ENCODE data around the gene PPT2. TPM values are rescaled to one million over a fixed set of nuclear protein-coding genes. Genes with fewer than 3 reads are reported as not detected.

Gene PPT2
- total and polyA plus RNA-seq, 2 of the 13 experiments (the other 11 are each of a cell fraction or from before 2014, with no cell fraction given): 39.2 to 61.8 TPM

DNA sequence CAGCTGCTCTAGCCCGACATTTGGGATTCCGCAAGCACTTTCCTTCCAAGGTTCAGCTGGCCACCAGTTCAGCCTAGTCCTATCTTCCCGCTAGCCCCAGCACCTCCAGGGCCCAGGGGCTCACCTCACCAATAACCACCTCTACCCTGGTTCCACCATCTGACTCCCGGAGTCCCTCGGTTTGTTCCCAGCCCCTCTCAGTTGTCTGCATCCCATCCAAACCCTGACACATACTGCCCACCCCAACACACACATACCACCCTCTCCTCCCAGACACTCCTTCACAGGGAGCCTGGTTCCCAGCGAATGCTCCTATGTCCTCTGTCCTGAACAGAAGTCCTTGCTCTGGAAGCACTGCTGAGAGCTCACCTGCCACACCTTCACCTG is 45.2 kb upstream of the PPT2 start:
- in situ Hi-C loops (cut with HindIII; ENCODE audit: extremely low pct_ligation_motif_present, low pct_unique_long_range_greater_than_20kb) (no loop called here), intact Hi-C loops (cut with micrococcal nuclease; ENCODE audit: unreplicated experiment) (no loop called here)
- H3K4me1 ChIP-seq (ENCODE audit: insufficient read depth, low read length): peaks cover 10% of the 10 kb centered on the region
- H3K79me2 ChIP-seq (ENCODE audit: insufficient read depth, low read length): no peaks in the 10 kb centered on the region
- FAIRE-seq (no peak), ATAC-seq (peak; percentile 4), DNase-seq (ENCODE audit: low spot score) (no peak)
- no TSS peak for BruUV-seq (replicated peaks)
- no peak overlapping the region for H3K4me3 ChIP-seq (replicated peaks in 1 of 3; ENCODE audit: insufficient read depth in 1 of 3, low read depth in 2 of 3, low read length in 3 of 3)
- no peaks in the 10 kb centered on the region for H3K36me3 ChIP-seq (replicated peaks in 1 of 2; ENCODE audit: control insufficient read depth in 1 of 2, insufficient read depth in 2 of 2, low read length in 2 of 2)
- no peaks in the 10 kb centered on the region for H4K20me1 ChIP-seq (ENCODE audit: insufficient read depth, low read length)
- no peak overlapping the region for H3K27ac ChIP-seq (ENCODE audit: extremely low read length, insufficient read depth, low read length)
- TF ChIP-seq ZNF460 (CRISPR knock-in tag; IDR thresholded peaks at IDR 0.05; ENCODE audit: borderline replicate concordance): no peak
- TF ChIP-seq ZNF776 (CRISPR knock-in tag; IDR thresholded peaks at IDR 0.05): no peak
- no peak overlapping the region for H2AFZ ChIP-seq (ENCODE audit: low read length)
- no peak overlapping the region for H3K9ac ChIP-seq (ENCODE audit: insufficient read depth, low read depth, low read length)
- ChIA-PET CTCF (ENCODE audit: low intra/inter-chr PET ratio, low total read pairs) (no interaction called here), POLR2A (no interaction called here)
- peaks cover 0 to 19% of the 10 kb centered on the region in 2 experiments; a peak in 4 of 5 replicates for H3K27me3 ChIP-seq (ENCODE audit: control insufficient read depth in 1 of 2, insufficient read depth in 2 of 2, low read length in 2 of 2)
- no peak overlapping the region for H3K4me2 ChIP-seq (ENCODE audit: low read depth, low read length)
- 49% methylated on average over 6 of the region's 6 CpGs for WGBS (ENCODE audit: low lambda C conversion rate)
- no peaks in the 10 kb centered on the region for H3K9me3 ChIP-seq (ENCODE audit: low read length)

DNA sequence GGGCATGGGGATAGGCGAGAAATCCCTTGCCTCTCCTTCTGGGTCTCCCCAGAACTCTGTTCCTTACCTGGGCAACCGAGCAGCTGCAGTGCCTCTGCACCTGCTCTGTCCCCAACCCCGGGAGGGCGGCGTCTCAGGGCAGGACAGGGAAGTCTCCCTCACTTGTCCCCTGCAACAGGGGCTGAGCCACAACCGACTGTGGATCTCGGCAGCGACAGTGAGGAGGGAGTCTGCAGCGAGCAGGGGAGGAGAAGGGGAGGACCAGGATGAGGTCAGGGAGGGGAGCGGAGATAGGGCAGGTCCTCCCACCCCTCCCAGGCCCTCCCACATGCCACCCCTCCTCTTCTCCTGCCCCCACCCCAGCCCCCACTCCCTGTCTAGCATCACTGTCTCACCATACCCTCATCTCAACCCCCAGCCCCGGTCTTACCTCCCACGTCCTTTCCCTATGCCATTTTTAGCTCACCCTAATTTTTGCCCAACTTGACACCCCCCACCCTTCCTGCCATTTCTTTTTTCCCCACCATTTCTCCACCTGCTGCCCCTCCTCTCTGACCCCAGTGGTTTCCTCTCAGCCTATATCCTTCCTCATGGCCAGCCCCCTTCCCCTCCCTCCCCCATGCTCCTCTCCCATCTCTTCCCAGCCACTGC is 44.7 kb upstream of the PPT2 start, which contains the start of gene TNXB:
Gene TNXB, minus strand, starts transcription at position 225 of the 651 bp plus-strand sequence. CDS start 11,140 bp downstream, outside the sequence.
- H3K9ac ChIP-seq (ENCODE audit: insufficient read depth, low read depth, low read length): no peak within 1 kb of the TSS
- 29% methylated on average over 12 of the region's 12 CpGs for WGBS (ENCODE audit: low lambda C conversion rate)
- no peak within 1 kb of the TSS for H3K4me2 ChIP-seq (ENCODE audit: low read depth, low read length)
- no peaks in the 10 kb centered on the region for H3K9me3 ChIP-seq (ENCODE audit: low read length)
- H4K20me1 ChIP-seq (ENCODE audit: insufficient read depth, low read length): no peaks in the 10 kb centered on the region
- H3K27me3 ChIP-seq (ENCODE audit: control insufficient read depth in 1 of 2, insufficient read depth in 2 of 2, low read length in 2 of 2): peaks cover 0 to 19% of the 10 kb centered on the region in 2 experiments; a peak in 4 of 5 replicates
- in situ Hi-C loops (cut with HindIII; ENCODE audit: extremely low pct_ligation_motif_present, low pct_unique_long_range_greater_than_20kb) (no loop called here), intact Hi-C loops (cut with micrococcal nuclease; ENCODE audit: unreplicated experiment) (no loop called here)
- H2AFZ ChIP-seq (ENCODE audit: low read length): no peak within 1 kb of the TSS
- no peak within 1 kb of the TSS for H3K27ac ChIP-seq (ENCODE audit: extremely low read length, insufficient read depth, low read length)
- H3K36me3 ChIP-seq (replicated peaks in 1 of 2; ENCODE audit: control insufficient read depth in 1 of 2, insufficient read depth in 2 of 2, low read length in 2 of 2): no peaks in the 10 kb centered on the region
- POLR2A ChIA-PET: interaction anchor here (1.2 kb wide), 1 partner anchor 19 kb away, joined by 3 read pairs; the partner anchor contains the start of gene ATF6B
- DNase-seq (ENCODE audit: low spot score): no peak
- no peaks in the 10 kb centered on the region for H3K79me2 ChIP-seq (ENCODE audit: insufficient read depth, low read length)
- peak; percentile 5; the same call in 2 of the 3 replicates for ATAC-seq
- no peak for TF ChIP-seq ZNF121 (CRISPR knock-in tag; IDR thresholded peaks at IDR 0.05)
- TF ChIP-seq POLR2G (IDR thresholded peaks at IDR 0.05; ENCODE audit: low read depth, low read length): 0 out of 2 replicates have a peak, but pooled peaks have one; percentile 7
- peaks cover 16% of the 10 kb centered on the region for H3K4me1 ChIP-seq (ENCODE audit: insufficient read depth, low read length)
- no peak for FAIRE-seq
- CTCF ChIA-PET (ENCODE audit: low intra/inter-chr PET ratio, low total read pairs): no interaction called here
- H3K4me3 ChIP-seq (replicated peaks in 1 of 3; ENCODE audit: insufficient read depth in 1 of 3, low read depth in 2 of 3, low read length in 3 of 3): no peak within 1 kb of the TSS
- no TSS peak for BruUV-seq (replicated peaks)
